ENCODE measurements around the gene EOLA2.

DNA sequence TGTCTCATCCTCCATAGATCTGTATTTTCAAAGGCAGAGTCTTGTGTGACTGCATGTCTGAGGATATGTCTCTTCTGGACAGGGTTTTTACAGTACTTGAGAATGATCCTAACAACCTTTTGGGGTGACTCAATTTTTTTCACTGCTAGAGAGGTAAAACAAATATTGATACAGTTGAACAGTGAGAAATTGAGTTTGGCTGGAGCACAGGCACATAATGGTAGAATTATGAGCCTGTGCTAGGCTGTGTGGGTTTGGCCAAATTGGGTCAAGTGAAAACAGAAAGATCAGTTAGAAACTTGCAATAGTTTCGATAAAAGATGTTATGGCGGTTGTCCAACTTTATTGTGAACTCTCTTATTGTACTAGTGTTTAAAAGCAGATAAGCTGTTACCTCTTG lies 23.3 kb upstream of the EOLA2 start:
- TF ChIP-seq MEF2A (IDR thresholded peaks at IDR 0.05; ENCODE audit: insufficient read depth, low read depth, low read length) (no peak), POLR2A (IDR thresholded peaks at IDR 0.05; ENCODE audit: low read depth, low read length) (no peak), SREBF2 (IDR thresholded peaks at IDR 0.05; ENCODE audit: low read length) (no peak), FOXK2 (IDR thresholded peaks at IDR 0.05) (no peak), ZNF24 (IDR thresholded peaks at IDR 0.05) (no peak), HDAC2 (IDR thresholded peaks at IDR 0.05) (no peak), RBBP5 (conservative IDR thresholded peaks at IDR 0.05) (no peak), SMAD1 (IDR thresholded peaks at IDR 0.05; ENCODE audit: low read depth, partially characterized antibody) (no peak), BCL11A (IDR thresholded peaks at IDR 0.05; ENCODE audit: low read depth, low read length) (no peak), EP300 (IDR thresholded peaks at IDR 0.05; ENCODE audit: borderline replicate concordance in 1 of 2, control insufficient read depth in 1 of 2, low read depth in 2 of 2, low read length in 2 of 2) (no peak)
- TF ChIP-seq, protein P1, sequence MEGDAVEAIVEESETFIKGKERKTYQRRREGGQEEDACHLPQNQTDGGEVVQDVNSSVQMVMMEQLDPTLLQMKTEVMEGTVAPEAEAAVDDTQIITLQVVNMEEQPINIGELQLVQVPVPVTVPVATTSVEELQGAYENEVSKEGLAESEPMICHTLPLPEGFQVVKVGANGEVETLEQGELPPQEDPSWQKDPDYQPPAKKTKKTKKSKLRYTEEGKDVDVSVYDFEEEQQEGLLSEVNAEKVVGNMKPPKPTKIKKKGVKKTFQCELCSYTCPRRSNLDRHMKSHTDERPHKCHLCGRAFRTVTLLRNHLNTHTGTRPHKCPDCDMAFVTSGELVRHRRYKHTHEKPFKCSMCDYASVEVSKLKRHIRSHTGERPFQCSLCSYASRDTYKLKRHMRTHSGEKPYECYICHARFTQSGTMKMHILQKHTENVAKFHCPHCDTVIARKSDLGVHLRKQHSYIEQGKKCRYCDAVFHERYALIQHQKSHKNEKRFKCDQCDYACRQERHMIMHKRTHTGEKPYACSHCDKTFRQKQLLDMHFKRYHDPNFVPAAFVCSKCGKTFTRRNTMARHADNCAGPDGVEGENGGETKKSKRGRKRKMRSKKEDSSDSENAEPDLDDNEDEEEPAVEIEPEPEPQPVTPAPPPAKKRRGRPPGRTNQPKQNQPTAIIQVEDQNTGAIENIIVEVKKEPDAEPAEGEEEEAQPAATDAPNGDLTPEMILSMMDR (IDR thresholded peaks at IDR 0.05 in 2 of 3, conservative IDR thresholded peaks at IDR 0.05 in 1 of 3; ENCODE audit: control insufficient read depth in 2 of 3, extremely low read depth in 1 of 3, insufficient read depth in 1 of 3, low read depth in 3 of 3, low read length in 3 of 3), result no peak
- TF ChIP-seq, protein P2, sequence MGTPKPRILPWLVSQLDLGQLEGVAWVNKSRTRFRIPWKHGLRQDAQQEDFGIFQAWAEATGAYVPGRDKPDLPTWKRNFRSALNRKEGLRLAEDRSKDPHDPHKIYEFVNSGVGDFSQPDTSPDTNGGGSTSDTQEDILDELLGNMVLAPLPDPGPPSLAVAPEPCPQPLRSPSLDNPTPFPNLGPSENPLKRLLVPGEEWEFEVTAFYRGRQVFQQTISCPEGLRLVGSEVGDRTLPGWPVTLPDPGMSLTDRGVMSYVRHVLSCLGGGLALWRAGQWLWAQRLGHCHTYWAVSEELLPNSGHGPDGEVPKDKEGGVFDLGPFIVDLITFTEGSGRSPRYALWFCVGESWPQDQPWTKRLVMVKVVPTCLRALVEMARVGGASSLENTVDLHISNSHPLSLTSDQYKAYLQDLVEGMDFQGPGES (IDR thresholded peaks at IDR 0.05), result no peak
- TF ChIP-seq, protein P3, sequence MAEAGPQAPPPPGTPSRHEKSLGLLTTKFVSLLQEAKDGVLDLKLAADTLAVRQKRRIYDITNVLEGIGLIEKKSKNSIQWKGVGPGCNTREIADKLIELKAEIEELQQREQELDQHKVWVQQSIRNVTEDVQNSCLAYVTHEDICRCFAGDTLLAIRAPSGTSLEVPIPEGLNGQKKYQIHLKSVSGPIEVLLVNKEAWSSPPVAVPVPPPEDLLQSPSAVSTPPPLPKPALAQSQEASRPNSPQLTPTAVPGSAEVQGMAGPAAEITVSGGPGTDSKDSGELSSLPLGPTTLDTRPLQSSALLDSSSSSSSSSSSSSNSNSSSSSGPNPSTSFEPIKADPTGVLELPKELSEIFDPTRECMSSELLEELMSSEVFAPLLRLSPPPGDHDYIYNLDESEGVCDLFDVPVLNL (IDR thresholded peaks at IDR 0.05; ENCODE audit: low read depth, low read length), result no peak
- TF ChIP-seq, protein P4, sequence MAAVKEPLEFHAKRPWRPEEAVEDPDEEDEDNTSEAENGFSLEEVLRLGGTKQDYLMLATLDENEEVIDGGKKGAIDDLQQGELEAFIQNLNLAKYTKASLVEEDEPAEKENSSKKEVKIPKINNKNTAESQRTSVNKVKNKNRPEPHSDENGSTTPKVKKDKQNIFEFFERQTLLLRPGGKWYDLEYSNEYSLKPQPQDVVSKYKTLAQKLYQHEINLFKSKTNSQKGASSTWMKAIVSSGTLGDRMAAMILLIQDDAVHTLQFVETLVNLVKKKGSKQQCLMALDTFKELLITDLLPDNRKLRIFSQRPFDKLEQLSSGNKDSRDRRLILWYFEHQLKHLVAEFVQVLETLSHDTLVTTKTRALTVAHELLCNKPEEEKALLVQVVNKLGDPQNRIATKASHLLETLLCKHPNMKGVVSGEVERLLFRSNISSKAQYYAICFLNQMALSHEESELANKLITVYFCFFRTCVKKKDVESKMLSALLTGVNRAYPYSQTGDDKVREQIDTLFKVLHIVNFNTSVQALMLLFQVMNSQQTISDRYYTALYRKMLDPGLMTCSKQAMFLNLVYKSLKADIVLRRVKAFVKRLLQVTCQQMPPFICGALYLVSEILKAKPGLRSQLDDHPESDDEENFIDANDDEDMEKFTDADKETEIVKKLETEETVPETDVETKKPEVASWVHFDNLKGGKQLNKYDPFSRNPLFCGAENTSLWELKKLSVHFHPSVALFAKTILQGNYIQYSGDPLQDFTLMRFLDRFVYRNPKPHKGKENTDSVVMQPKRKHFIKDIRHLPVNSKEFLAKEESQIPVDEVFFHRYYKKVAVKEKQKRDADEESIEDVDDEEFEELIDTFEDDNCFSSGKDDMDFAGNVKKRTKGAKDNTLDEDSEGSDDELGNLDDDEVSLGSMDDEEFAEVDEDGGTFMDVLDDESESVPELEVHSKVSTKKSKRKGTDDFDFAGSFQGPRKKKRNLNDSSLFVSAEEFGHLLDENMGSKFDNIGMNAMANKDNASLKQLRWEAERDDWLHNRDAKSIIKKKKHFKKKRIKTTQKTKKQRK (IDR thresholded peaks at IDR 0.05; ENCODE audit: low read depth, low read length), result no peak

Data from GM12878 (cell line).